Colonic mucosa (tissue), 4 donors: ENCODE data around the gene TAB3. TPM values are rescaled to one million over a fixed set of nuclear protein-coding genes. Genes with fewer than 3 reads are reported as not detected.

ENCODE experiments used
- DNase-seq: peaks from one replicate; pipeline ENCODE4 v3.0.0-alpha.2; 2020
- H3K27ac ChIP-seq: fragments of 200-600 bp; one replicate; pipeline ENCODE4 v1.8.0; 2021
- H3K27me3 ChIP-seq: fragments of 200-600 bp; one replicate; pipeline ENCODE4 v1.8.0; 2021
- H3K36me3 ChIP-seq: fragments of 200-600 bp; one replicate; pipeline ENCODE4 v1.8.0; 2021
- H3K4me1 ChIP-seq: fragments of 200-600 bp; one replicate; pipeline ENCODE4 v1.8.0; 2021; ENCODE audit warnings: mild to moderate bottlenecking
- H3K4me3 ChIP-seq: fragments of 200-600 bp; one replicate; pipeline ENCODE4 v1.8.0; 2021
- H3K9ac ChIP-seq, 2 donors: one replicate each; pipeline ENCODE4 v1.7.0; 2013; ENCODE audit warnings: control low read depth in 2 of 2, low read depth in 2 of 2, low read length in 2 of 2
- H3K9me3 ChIP-seq: fragments of 200-600 bp; one replicate; pipeline ENCODE4 v1.8.0; 2021
- CTCF ChIP-seq: fragments of 200-600 bp; IDR thresholded peaks from one replicate; pipeline ENCODE4 v1.8.0; 2022; ENCODE audit warnings: antibody characterized with exemption, mild to moderate bottlenecking
- intact Hi-C: fragments of 100-400 bp; cut with DNase I; formaldehyde crosslinking; loops from one replicate; pipeline ENCODE4 v1.14.1; 2022
- total RNA-seq, 2 donors: library from RNA; stranded (reverse); fragmentation: NEBNext Ultra II Directional in 1 of 2; extraction: Animal tissue kit (Norgen Biotek cat#: 25700) in 1 of 2; gene quantifications; one replicate each; pipeline ENCODE4 v1.2.1, GENCODE V29; 2021
- donor health status: healthy.
- donor health status: DM: no; HTN: no; CAD: no.
- donor health status: DM: no; HTN: no; CAD: no.

Gene TAB3
- total RNA-seq, 2 donors from 2014 or later = 12.3 to 22.2 TPM

GRCh38 chrX:30895370-30895769, 6.3 kb upstream of the TAB3 start:
- Histone ChIP-seq H3K4me1 (no peaks in the 10 kb centered on the region), H3K27ac (no peak overlapping the region), H3K27me3 (no peaks in the 10 kb centered on the region), H3K4me3 (no peak overlapping the region), H3K36me3 (no peaks in the 10 kb centered on the region), H3K9me3 (no peaks in the 10 kb centered on the region), H3K9ac (no peak overlapping the region)
- DNase-seq = no peak
- intact Hi-C loops = no loop called here
- no peak for TF ChIP-seq CTCF

- Histone ChIP-seq H3K27ac (no peak overlapping the region), H3K9ac (no peak overlapping the region), H3K27me3 (no peaks in the 10 kb centered on the region), H3K4me1 (no peaks in the 10 kb centered on the region), H3K4me3 (no peak overlapping the region), H3K9me3 (no peaks in the 10 kb centered on the region), H3K36me3 (no peaks in the 10 kb centered on the region)
- intact Hi-C loops = no loop called here
- no peak for TF ChIP-seq CTCF
- no peak for DNase-seq
Observed at GRCh38 chrX:30893206-30893605, 4.2 kb upstream of the TAB3 start.

- no peak for DNase-seq
- no peaks in the 10 kb centered on the region for H3K4me1 ChIP-seq
- H3K27me3 ChIP-seq = no peaks in the 10 kb centered on the region
- TF ChIP-seq CTCF = no peak
- no peak overlapping the region for H3K4me3 ChIP-seq
- H3K9me3 ChIP-seq = no peaks in the 10 kb centered on the region
- intact Hi-C loops = no loop called here
- no peak overlapping the region for H3K27ac ChIP-seq
- H3K9ac ChIP-seq = no peak overlapping the region
- no peaks in the 10 kb centered on the region for H3K36me3 ChIP-seq
Observed at GRCh38 chrX:30892591-30892990, 3.5 kb upstream of the TAB3 start.

GRCh38 chrX:30888526-30889146, 418 bp downstream of the TAB3 start:
- intact Hi-C loops = no loop called here
- no peak for TF ChIP-seq CTCF
- H3K27me3 ChIP-seq = no peaks in the 10 kb centered on the region
- H3K4me3 ChIP-seq = peak overlapping the region; percentile 63
- peak overlapping the region; percentile 79 for H3K27ac ChIP-seq
- H3K9me3 ChIP-seq = no peaks in the 10 kb centered on the region
- peak; percentile 25 for DNase-seq
- peak overlapping the region; percentile 66 to 80 for H3K9ac ChIP-seq
- no peaks in the 10 kb centered on the region for H3K4me1 ChIP-seq
- H3K36me3 ChIP-seq = no peaks in the 10 kb centered on the region

- Histone ChIP-seq H3K4me3 (no peak overlapping the region), H3K4me1 (no peaks in the 10 kb centered on the region), H3K9me3 (no peaks in the 10 kb centered on the region), H3K9ac (no peak overlapping the region), H3K27me3 (no peaks in the 10 kb centered on the region), H3K27ac (no peak overlapping the region), H3K36me3 (no peaks in the 10 kb centered on the region)
- TF ChIP-seq CTCF = no peak
- no peak for DNase-seq
- intact Hi-C loops = no loop called here
Observed at GRCh38 chrX:30887721-30888120, 1.3 kb downstream of the TAB3 start.
